Endothelial cell (in vitro differentiated cells): ENCODE measurements around the gene CNKSR3. TPM values are rescaled to one million over a fixed set of nuclear protein-coding genes. Genes with fewer than 3 reads are reported as not detected.

Source experiments
- DNase-seq: peaks from one replicate; pipeline ENCODE4 v3.0.0; 2021; ENCODE audit warnings: low spot score
- H3K27ac Mint-ChIP-seq: one replicate; pipeline ENCODE4 v1.8.0; 2021; ENCODE audit warnings: mixed read lengths, inconsistent platforms; ENCODE audit not compliant: unreplicated experiment
- H3K27me3 Mint-ChIP-seq: one replicate; pipeline ENCODE4 v1.8.0; 2021; ENCODE audit warnings: mild to moderate bottlenecking, moderate library complexity, mixed read lengths, inconsistent platforms; ENCODE audit not compliant: unreplicated experiment
- H3K36me3 Mint-ChIP-seq: one replicate; pipeline ENCODE4 v1.8.0; 2021; ENCODE audit warnings: mild to moderate bottlenecking, low read depth, mixed read lengths, inconsistent platforms; ENCODE audit not compliant: unreplicated experiment
- H3K4me1 Mint-ChIP-seq: one replicate; pipeline ENCODE4 v1.8.0; 2021; ENCODE audit warnings: mild to moderate bottlenecking, mixed read lengths, inconsistent platforms; ENCODE audit not compliant: unreplicated experiment
- H3K4me3 Mint-ChIP-seq: one replicate; pipeline ENCODE4 v1.8.0; 2021; ENCODE audit warnings: mild to moderate bottlenecking, mixed read lengths, inconsistent platforms; ENCODE audit not compliant: unreplicated experiment
- H3K9me3 Mint-ChIP-seq: one replicate; pipeline ENCODE4 v1.8.0; 2021; ENCODE audit warnings: mixed read lengths, inconsistent platforms; ENCODE audit not compliant: unreplicated experiment
- total RNA-seq: library from RNA; stranded (reverse); fragmentation: NEBNext Ultra II Directional; extraction: Animal tissue kit (Norgen Biotek cat#: 25700); gene quantifications from one replicate; pipeline ENCODE4 v1.2.1, GENCODE V29; 2021; ENCODE audit not compliant: unreplicated experiment
- TF ChIP-seq, protein P1 (sequence below): fragments of 200-600 bp; sonication (generic); IDR thresholded peaks from one replicate; pipeline ENCODE4 v1.5.0; 2021; ENCODE audit warnings: antibody characterized with exemption; ENCODE audit not compliant: unreplicated experiment

CNKSR3 gene
- total RNA-seq, 1 donor from 2014 or later: 9.7 TPM

- TF ChIP-seq, protein P1, sequence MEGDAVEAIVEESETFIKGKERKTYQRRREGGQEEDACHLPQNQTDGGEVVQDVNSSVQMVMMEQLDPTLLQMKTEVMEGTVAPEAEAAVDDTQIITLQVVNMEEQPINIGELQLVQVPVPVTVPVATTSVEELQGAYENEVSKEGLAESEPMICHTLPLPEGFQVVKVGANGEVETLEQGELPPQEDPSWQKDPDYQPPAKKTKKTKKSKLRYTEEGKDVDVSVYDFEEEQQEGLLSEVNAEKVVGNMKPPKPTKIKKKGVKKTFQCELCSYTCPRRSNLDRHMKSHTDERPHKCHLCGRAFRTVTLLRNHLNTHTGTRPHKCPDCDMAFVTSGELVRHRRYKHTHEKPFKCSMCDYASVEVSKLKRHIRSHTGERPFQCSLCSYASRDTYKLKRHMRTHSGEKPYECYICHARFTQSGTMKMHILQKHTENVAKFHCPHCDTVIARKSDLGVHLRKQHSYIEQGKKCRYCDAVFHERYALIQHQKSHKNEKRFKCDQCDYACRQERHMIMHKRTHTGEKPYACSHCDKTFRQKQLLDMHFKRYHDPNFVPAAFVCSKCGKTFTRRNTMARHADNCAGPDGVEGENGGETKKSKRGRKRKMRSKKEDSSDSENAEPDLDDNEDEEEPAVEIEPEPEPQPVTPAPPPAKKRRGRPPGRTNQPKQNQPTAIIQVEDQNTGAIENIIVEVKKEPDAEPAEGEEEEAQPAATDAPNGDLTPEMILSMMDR: no peak
- Mint-ChIP-seq H3K36me3 (no peaks in the 10 kb centered on the region), H3K27ac (no peak overlapping the region), H3K4me1 (peaks cover 2% of the 10 kb centered on the region), H3K27me3 (peaks cover 1% of the 10 kb centered on the region), H3K9me3 (no peaks in the 10 kb centered on the region), H3K4me3 (no peak overlapping the region)
- no peak for DNase-seq
Observed at GRCh38 chr6:154528310-154528915, 17.9 kb upstream of the CNKSR3 start.

DNA sequence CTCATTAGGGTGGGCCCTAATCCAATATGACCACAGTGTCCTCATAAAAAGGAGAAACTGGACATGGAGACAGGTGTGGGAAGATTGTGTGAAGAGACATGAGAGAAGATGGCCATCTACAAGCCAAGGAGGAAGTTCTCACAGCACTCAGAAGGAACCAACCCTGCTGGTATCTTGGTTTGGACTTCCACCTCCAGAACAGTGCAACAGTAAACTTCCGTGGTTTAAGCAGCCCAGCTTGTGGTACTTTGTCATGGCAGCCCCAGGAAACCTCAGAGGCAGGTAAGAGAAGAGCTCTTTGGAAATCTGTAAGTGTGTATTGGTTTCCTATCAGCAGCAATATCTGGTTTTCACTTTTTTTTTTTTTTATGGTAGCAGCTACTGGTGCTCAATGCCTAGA, 16.5 kb upstream of the CNKSR3 start:
- Mint-ChIP-seq H3K4me1 (peaks cover 2% of the 10 kb centered on the region), H3K27ac (no peak overlapping the region), H3K27me3 (no peaks in the 10 kb centered on the region), H3K9me3 (no peaks in the 10 kb centered on the region), H3K4me3 (no peak overlapping the region), H3K36me3 (no peaks in the 10 kb centered on the region)
- TF ChIP-seq, protein P1: no peak
- no peak for DNase-seq

DNA sequence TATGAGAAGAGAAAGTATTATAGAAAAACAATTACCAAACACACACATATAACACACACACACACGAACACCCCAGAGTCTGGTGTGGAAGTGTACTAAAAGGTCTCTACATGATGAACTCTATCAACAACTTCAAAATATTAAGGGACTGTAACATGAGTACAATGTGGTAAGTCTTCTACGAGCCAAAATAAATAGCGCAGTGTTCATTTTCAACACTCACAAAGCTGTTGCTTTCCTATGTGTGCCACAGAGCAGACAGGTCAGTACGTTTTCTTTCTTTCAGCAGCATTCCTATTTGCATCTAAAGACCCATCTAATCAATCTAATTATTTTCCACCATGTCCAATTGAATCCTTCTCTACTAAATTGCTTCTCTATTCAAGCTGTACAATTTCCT, 12.1 kb upstream of the CNKSR3 start:
- DNase-seq: no peak
- peaks cover 2% of the 10 kb centered on the region for H3K4me1 Mint-ChIP-seq
- H3K9me3 Mint-ChIP-seq: no peaks in the 10 kb centered on the region
- no peak overlapping the region for H3K27ac Mint-ChIP-seq
- no peak overlapping the region for H3K4me3 Mint-ChIP-seq
- no peaks in the 10 kb centered on the region for H3K36me3 Mint-ChIP-seq
- TF ChIP-seq, protein P1: no peak
- no peaks in the 10 kb centered on the region for H3K27me3 Mint-ChIP-seq

DNA sequence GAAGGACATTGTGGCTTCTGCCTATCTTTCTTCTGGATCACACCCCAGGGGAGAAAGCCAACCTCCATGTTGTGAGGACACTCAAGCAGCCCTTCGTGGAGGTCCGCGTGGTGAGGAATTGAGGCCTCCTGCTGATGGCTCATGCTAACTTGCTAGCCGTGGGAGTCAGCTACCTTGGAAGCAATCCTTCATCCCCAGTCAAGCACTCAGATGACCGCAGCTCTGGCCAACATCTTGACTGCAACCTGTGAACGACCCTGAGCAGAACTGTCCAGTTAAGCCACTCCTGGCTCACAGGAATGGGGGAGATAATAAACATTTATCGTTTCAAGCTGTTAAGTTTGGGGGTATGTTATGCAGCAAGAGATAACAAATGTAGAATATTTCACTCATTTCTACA, 10.9 kb upstream of the CNKSR3 start:
- Mint-ChIP-seq H3K36me3 (no peaks in the 10 kb centered on the region), H3K27me3 (no peaks in the 10 kb centered on the region), H3K4me3 (no peak overlapping the region), H3K4me1 (no peaks in the 10 kb centered on the region), H3K27ac (no peak overlapping the region), H3K9me3 (no peaks in the 10 kb centered on the region)
- no peak for DNase-seq
- TF ChIP-seq, protein P1: no peak

DNA sequence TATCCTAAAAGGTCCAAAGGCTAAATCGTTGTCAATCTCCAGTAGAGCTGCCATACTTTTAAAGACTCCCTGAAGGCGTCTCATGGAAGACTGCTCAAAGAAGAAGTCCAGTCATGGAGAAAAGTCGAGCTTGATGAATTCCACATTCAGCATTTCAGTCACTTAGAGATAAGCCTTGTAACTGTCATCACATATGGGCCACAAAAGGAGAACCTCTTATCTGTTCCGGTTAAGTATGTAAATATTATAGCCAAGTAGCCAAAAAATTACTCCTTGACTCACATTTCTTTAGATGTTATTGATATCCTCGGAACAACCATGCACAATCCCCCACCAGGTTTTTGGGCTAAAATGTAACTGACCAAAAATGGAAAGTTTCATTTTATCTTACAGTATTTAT, 9.8 kb upstream of the CNKSR3 start:
- H3K4me3 Mint-ChIP-seq: no peak overlapping the region
- TF ChIP-seq, protein P1: no peak
- peaks cover 8% of the 10 kb centered on the region for H3K4me1 Mint-ChIP-seq
- DNase-seq: no peak
- H3K9me3 Mint-ChIP-seq: no peaks in the 10 kb centered on the region
- no peaks in the 10 kb centered on the region for H3K36me3 Mint-ChIP-seq
- no peak overlapping the region for H3K27ac Mint-ChIP-seq
- H3K27me3 Mint-ChIP-seq: no peaks in the 10 kb centered on the region
